GM12872 (cell line): Measurements from ENCODE around the gene ASMT.

Experiments
- TF ChIP-seq, protein P1 (sequence below): IDR thresholded peaks from 3 replicates; pipeline ENCODE4 v1.5.1; 2011; ENCODE audit warnings: low read depth, mild to moderate bottlenecking, low read length, moderate library complexity; ENCODE audit not compliant: insufficient read depth

ASMT gene

DNA sequence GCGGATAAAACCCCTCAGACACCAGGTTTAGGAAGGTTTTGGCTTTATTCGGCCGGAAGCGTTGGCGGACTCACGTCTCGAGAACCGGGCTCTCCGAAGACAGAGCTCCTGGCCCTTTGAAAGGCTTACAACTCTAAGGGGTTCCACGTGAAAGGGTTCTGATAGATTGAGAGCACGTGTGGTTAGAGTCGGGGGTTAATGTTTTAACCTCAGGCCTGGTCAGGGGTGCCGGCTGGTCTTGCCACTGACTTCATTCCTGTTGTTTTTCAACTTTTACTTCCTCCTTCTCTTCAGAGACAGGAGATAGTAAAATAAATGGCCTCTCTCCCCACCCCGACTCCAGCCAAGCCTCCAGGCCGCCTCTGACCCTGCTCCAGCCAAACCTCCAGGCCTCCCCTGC, 4.7 kb upstream of the ASMT start:
- TF ChIP-seq, protein P1, sequence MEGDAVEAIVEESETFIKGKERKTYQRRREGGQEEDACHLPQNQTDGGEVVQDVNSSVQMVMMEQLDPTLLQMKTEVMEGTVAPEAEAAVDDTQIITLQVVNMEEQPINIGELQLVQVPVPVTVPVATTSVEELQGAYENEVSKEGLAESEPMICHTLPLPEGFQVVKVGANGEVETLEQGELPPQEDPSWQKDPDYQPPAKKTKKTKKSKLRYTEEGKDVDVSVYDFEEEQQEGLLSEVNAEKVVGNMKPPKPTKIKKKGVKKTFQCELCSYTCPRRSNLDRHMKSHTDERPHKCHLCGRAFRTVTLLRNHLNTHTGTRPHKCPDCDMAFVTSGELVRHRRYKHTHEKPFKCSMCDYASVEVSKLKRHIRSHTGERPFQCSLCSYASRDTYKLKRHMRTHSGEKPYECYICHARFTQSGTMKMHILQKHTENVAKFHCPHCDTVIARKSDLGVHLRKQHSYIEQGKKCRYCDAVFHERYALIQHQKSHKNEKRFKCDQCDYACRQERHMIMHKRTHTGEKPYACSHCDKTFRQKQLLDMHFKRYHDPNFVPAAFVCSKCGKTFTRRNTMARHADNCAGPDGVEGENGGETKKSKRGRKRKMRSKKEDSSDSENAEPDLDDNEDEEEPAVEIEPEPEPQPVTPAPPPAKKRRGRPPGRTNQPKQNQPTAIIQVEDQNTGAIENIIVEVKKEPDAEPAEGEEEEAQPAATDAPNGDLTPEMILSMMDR = no peak

DNA sequence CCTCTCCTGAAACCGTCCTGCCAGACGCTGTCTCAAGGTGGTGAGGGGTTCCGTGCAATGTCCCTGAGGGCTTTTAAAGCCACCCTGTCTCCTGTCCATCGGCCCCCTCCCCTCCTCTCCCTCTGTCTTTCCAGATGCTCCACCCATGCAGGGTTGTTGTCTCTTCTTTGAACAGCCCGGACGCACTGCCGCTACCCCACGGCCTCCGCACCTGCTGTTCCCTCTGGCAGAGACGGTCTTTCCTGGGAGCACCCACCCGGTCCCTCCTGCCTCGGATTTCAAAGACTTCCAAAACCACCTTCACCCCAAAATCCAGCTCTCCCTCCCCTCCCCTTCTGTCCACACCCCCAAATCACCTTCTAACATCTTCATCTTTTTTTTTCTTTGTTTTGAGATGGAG, 4.1 kb upstream of the ASMT start:
- TF ChIP-seq, protein P1 = no peak

DNA sequence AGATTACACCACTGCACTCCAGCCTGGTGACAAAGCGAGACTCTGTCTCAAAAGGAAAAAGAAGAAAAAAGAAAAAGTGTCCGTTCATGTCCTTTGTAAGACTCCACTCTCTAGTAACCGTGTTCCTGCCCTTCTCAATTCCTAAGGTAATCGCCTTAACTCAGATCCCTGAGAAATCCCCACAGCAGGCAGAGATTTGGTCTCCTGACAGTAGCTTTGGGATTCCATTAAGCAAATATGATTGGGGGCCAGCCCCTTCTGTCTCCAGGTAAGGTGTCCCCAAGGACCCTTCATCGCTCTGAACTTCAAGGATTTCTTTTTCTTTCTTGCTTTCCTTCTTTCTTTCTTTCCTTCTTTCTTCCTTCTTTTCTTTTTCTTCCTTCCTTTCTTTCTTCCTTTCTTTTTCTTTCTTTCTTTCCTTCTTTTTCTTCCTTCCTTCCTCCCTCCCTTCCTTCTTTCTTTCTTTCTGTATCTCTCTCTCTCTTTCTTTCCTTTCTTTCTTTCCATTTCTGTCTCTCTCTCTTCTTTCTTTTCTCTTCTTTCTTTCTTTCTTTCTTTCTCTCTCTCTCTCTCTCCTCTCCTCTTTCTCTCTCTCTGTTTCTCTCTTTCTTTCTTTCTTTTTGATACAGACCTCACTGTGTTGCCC, 2.1 kb upstream of the ASMT start:
- TF ChIP-seq, protein P1 = no peak

DNA sequence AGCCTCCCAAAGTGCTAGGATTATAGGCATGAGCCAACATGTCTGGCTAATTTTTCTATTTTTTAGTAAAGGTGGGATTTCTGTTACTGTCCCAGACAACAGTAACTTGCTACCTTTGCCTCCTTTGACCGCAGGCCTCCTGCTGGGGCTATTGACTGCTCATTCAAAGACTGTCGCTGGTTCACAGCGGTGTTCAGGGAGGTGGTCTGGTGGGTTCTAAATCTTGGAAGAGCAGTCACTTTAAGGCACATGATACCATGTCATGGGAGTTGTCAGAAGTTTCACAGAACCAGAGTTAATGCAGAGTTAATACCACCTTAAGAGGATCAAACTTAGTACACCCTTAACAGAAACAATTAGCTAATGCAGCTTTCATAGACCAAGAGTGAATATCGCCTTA, 3.8 kb downstream of the ASMT start:
- TF ChIP-seq, protein P1 = no peak

DNA sequence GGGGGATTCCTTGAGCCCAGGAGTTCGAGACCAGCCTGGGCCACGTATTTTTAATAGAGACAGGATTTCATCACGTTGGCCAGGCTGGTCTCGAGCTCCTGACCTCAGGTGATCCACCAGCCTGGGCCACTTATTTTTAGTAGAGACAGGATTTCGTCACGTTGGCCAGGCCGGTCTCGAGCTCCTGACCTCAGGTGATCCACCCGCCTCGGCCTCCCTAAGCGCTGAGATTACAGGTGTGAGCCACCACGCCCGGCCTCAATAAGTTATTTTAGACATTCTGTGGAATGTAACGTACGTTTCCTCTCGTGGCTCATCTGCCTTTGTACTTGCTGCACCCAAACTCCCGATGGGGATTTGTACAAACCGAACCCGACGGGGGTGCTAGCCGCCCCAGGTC, 8.8 kb downstream of the ASMT start:
- TF ChIP-seq, protein P1 = no peak

DNA sequence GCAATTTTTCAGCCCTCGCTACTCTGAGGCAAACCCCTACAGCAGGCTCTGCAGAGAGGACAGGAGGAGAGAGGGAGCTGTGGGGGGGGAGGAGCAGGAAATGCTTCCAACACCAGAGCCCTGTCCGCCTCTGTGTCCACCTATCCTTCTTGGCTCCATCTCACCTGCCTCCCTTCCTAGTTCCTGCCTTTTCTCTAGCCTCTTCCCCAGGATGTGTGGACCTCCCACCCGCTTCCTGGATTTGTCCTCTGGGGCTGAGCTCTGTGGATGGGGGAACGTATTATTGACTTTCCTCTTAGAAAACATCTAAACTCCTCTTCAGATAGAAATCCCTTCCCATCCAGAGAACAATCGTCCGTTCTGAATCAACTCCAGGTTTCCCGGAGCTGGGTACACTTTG, 14.4 kb downstream of the ASMT start:
- TF ChIP-seq, protein P1 = no peak

DNA sequence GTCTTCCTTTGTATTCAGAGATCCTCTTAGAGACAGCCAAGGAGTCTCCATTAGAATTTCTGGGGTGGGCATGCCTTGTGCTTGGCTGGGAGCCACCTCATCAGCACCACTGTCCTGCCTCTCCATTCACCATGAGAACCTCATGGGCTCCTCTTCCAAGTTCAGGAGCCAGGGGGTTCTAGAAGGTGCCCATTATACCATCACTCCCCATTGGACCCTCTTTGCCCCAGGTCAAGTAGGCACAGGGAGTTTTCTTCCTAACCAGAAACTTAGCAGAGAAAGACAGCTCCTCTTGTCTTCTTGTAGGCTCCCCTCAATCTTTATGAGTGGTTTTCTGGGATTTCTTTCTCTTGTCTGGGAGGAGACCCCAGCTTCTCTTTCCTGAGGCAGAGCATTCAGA, 31.1 kb downstream of the ASMT start:
- TF ChIP-seq, protein P1 = no peak
